HPDE6-E6E7 (cell line): Measurements from ENCODE around the gene DGCR2.
A peak's percentile ranks its signal among the peaks of the same experiment; 100 is the strongest.
"Not testable (repeated sequence)": the region's sequence is repeated elsewhere in the genome, so short reads cannot be mapped to it uniquely, and the experiment has no call there.

Experiments
- DNase-seq: peaks from one replicate; pipeline ENCODE4 v3.0.0; 2011; ENCODE audit warnings: missing footprints; ENCODE audit errors: extremely low spot score

DGCR2 gene

DNA sequence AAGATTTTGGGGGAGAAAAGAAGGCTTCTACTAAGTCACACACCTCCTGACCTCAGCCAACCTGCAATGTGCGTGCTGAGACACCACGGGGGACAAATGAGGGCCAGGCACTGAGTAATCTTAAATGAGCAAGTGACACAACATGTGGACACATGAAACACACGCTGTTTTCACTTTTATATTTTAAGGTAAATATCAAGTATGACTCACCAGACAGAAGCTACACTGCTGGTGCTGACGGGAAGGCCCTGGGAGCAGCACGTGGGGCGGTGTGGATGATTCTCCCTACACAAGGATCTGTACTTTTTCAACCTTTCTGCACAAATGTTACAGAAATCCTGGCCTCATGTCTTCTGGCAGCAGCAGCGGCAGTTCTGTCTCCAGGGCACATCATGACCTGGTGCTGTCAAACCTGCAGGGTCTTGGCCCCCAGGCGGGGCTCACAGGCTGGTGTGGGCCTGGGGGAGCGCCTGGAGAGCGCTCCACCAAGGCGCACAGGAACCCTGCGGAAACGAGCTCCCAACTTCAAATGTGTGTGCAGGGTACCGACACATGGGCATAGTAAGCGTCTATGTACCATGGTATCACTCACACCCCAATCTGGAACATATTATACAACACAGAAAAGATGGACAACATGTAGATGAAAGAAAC lies 61.7 kb downstream of the DGCR2 start:
- peak; percentile 75 for DNase-seq

- DNase-seq, result no peak
Measured at GRCh38 chr22:19059481-19060278, 62.5 kb downstream of the DGCR2 start.

- no peak for DNase-seq
Measured at GRCh38 chr22:19058713-19059451, 63.3 kb downstream of the DGCR2 start.

DNA sequence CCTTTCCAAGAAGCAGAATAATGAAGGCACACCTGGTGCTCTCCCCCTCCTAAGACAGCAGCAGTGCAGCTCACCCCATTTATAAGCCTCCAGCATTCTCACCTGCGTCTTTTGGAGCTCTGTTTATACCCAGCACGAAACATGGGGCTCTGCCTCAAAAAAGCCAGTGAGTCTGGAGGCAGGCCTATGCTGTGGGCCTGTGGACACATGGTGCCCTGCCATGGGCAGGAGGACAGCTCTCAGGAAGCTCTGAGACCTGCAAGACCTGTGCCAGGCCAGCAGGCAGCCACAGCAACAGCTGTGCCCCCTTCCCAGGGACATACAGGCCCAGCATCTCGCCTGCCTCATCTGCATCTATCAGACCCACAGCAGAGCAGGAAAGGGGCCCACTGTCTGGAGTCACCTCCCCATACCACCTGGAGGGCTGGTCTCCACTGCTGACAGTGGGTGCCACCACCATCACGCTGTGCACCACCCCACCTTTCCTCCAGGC lies 64.2 kb downstream of the DGCR2 start:
- no peak for DNase-seq

GRCh38 chr22:19057539-19057938 lies 64.7 kb downstream of the DGCR2 start:
- no peak for DNase-seq

- DNase-seq, result no peak
Measured at GRCh38 chr22:19056951-19057401, 65.2 kb downstream of the DGCR2 start.

GRCh38 chr22:19055801-19056200 lies 66.4 kb downstream of the DGCR2 start:
- no peak for DNase-seq

DNA sequence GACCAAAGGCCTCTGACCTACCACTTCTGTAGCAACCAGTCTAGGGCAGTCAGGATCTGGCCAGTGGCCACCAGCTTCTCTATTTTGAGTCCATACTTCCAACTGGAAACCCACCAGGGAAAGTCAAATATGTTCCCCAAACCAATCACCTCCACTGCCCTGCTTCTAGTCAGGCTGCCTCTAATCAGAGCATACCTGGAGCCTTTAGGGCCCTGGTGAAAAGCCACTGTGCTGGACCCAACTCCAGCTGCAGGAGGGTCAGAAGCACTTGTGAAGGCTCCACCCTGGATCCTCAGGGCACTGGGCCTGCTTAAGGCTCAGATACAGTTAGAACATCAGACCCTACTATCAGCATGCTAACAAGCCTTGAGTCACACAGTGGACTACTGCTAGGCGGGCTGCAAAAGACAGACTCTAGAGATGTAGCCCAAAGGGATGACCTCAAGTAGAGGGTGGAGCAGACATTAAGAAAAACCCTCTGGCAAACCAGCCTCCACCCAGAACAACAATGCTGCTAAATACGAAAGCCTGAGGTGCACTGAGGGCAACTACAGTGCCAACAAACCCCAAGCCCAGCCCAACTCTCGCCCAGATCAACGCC lies 69.2 kb downstream of the DGCR2 start:
- DNase-seq, result no peak

DNA sequence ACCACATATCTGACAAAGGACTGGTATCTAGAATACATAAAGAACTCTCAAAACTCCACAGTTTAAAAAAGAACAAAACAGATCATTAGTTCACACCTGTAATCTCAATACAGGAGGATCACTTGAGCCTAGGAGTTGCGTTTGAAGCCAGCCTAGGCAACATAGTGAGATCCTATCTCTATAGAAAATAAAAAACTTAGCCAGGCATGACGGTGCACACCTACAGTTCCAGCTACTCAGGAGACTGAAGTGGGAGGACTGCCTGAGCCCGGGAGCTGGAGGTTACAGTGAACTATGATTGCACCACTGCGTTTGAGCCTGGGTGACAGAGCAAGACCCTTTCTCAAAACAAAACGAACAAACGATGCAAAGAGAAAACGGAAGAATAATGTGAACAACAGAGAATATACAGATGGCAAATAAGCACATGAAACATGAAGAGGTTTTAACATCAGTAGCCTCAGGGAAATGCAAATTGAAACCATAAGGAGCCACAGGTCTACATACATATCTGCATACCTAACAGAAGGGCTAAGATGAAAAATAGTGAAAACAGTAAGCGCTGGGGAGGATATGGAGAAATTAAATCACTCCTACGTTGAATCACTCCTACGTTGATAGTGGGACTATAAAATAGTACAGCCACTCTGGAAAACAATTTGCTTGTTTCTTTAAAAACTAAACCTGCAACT lies 70.7 kb downstream of the DGCR2 start:
- DNase-seq, result no peak

DNA sequence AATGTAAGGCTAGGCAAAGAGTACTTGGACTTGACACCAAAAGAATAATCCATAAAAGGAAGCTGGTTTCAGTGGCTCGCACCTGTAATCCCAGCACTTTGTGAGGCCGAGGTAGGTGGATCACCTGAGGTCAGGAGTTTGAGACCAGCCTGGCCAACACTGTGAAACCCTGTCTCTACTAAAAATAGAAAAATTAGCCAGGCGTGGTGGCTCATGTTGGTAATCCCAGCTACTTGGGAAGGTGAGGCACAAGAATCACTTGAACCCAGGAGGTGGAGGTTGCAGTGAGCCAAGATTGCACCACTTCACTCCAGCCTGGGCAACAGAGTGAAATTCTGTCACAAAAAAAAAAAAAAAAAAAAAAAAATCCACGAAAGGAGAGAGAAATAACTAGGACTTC lies 71.4 kb downstream of the DGCR2 start:
- not testable (repeated sequence) for DNase-seq

DNA sequence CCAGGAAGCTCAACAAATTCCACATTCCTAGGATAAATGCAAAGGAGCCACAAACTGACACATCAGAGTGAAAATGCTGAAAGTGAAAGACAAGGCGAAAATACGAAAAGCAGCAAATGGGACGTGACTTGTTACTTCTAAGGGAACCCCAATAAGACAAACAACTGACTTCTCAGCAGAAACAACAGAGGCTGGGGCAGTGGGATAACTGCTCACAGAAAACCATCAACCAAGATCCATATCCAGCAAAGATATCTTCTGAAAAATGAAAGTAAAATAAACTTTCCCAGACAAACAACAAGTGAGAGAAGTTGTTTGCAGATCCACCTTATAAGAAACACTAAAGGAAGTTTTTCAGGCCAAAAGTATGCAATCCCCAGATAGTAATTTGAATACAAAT lies 72.1 kb downstream of the DGCR2 start:
- no peak for DNase-seq

- no peak for DNase-seq
Measured at GRCh38 chr22:19048531-19048930, 73.7 kb downstream of the DGCR2 start.

DNA sequence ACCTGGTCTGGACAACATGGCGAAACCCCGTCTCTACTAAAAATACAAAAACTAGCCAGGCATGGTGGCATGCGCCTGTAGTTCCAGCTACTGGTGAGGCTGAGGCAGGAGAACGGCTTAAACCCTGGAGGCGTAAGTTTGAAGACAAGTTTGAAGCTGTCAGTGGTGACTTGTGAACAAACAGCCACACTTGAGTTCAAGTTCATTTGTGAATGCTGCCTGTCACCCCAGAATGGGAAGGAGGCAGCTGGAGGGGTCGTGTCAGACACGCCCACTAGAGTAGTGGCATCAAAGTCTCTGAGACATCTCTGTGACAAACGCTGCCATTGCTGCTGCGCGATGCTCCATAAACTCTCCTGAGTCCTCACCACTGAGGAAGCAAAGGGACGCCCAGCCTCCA lies 74.2 kb downstream of the DGCR2 start:
- no peak for DNase-seq

DNA sequence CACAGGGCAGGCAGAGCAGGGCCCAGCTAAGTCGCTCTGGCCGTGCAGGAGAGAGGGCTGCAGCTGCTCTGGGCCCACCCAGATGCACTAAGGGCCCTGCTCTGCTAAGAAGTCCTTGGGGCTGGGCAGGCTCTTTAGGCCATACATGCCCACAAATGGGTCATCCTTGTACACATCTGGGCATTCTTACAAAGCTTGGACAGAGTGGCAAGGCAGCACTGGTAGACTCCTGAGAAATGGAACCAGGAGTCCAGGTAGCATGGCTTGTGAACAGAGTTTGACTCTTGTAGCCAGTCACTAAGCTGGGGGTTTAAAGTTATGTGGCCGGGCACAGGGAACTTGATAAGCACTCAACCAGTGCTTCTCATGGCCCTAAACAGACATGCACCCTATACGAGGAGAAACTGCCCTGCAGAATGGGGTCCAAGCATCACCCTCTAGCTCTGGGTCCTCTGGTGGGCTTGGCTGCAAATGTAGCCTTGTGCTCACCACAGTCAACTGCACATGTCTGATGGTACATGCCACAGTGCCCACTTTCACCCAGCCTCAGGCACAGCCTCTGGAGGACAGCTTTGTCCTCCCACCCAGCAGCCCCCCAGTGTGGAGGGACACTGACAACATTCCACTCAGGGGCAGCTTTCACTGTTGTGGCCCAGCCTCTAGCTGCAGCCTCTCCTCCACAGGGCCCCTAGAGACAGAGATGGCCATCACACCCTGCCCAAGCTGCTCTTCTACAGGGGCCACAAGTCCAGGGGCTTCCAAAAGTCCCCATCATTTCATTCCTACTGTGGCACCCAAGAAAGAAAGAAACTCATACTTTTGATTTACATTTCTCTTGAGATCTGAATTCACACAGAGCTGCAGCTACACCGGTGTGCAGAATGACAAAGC lies 75.2 kb downstream of the DGCR2 start:
- no peak for DNase-seq

DNA sequence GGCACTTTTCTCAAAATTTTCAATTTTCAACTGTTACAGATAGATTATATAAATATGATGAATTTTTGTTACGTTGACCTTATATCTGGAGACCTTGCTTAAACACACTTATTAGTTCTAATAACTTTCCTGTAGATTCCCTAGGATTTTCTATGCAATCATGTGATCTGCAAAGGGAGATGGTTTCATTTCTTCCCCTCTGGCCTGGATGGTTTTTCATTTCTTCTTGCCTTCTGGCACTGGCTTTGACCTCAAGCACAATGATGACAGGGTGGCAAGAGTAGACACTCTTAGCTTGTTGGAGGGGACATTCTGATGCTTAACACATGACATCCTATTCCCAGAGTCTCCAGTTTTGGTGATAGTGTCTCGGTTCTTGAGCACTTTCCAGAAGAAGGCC lies 75.9 kb downstream of the DGCR2 start:
- DNase-seq, result no peak

DNA sequence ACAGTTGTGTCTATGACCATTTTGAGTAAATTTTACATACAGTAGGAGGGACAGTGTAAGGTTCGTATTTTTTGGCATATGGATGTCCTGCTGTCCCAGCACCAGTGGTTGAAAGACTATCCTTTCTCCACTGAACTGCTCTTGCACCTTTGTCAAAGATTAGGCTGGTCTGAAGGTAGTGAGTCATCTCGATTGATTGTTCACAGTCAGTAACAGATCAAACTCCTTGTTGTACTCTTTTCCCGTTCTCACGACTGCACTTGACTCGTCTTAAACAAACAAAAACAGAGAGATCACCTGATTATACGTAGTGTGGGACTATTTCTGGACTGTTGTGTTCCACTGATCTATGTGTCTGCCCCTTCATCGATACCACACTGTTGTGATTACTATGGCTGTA lies 77.1 kb downstream of the DGCR2 start:
- DNase-seq, result no peak

DNA sequence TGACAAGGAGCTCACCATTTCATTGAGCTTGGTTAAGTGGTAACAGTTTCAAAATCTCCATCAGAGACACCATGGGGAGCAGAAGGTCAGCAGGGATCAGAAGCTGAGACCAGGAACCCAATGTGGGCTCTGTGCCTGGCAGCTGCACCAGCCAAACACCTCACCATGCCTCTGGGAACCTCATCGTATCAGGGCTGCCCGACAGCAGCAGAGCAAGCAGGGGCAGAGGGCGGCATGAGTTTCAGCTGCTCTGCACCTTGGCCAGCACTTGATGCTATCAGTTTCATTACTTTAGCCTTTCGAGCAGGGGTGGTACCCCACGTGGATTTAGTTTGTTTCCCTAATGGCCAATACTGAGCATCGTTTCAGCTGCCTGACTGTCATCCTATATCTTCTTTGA lies 77.8 kb downstream of the DGCR2 start:
- DNase-seq, result no peak

GRCh38 chr22:19043121-19044085 lies 78.8 kb downstream of the DGCR2 start:
- DNase-seq, result no peak
